Chondrocyte (in vitro differentiated cells): ENCODE measurements around the gene STK32A. TPM values are rescaled to one million over a fixed set of nuclear protein-coding genes. Genes with fewer than 3 reads are reported as not detected.

Source experiments
- DNase-seq: peaks from one replicate; pipeline ENCODE4 v3.0.0; 2021; ENCODE audit warnings: mixed read lengths, low spot score
- H3K27ac Mint-ChIP-seq: one replicate; pipeline ENCODE4 v1.8.0; 2021; ENCODE audit warnings: mild to moderate bottlenecking, moderate library complexity, mixed read lengths; ENCODE audit not compliant: unreplicated experiment
- H3K27me3 Mint-ChIP-seq: 2 replicates; pipeline ENCODE4 v1.8.0; 2021; ENCODE audit warnings: low read depth, mixed read lengths
- H3K36me3 Mint-ChIP-seq: 2 replicates; pipeline ENCODE4 v1.8.0; 2021; ENCODE audit warnings: low read depth, mixed read lengths
- H3K4me1 Mint-ChIP-seq: 2 replicates; pipeline ENCODE4 v1.8.0; 2021; ENCODE audit warnings: low read depth, mild to moderate bottlenecking, mixed read lengths
- H3K4me3 Mint-ChIP-seq: one replicate; pipeline ENCODE4 v1.8.0; 2021; ENCODE audit warnings: mild to moderate bottlenecking, moderate library complexity, mixed read lengths; ENCODE audit not compliant: unreplicated experiment
- H3K9me3 Mint-ChIP-seq: 2 replicates; pipeline ENCODE4 v1.8.0; 2021; ENCODE audit warnings: low read depth, mixed read lengths
- CTCF ChIP-seq: fragments of 200-600 bp; sonication (generic); IDR thresholded peaks from 2 replicates; pipeline ENCODE4 v1.5.0; 2021; ENCODE audit warnings: antibody characterized with exemption, mild to moderate bottlenecking, moderate library complexity
- total RNA-seq: library from RNA; stranded (reverse); gene quantifications from 3 replicates; pipeline ENCODE4 v1.2.1, GENCODE V29; 2021

Gene STK32A
- total RNA-seq, 1 donor from 2014 or later, result 0.12 TPM

GRCh38 chr5:147384346-147385193 lies 149.7 kb downstream of the STK32A start:
- TF ChIP-seq CTCF, result no peak
- no peak for DNase-seq
- no peak overlapping the region for H3K27ac Mint-ChIP-seq
- no peak overlapping the region for H3K4me3 Mint-ChIP-seq
- H3K4me1 Mint-ChIP-seq, result no peaks in the 10 kb centered on the region
- H3K27me3 Mint-ChIP-seq, result peaks cover 2% of the 10 kb centered on the region
- no peaks in the 10 kb centered on the region for H3K36me3 Mint-ChIP-seq
- peaks cover 6% of the 10 kb centered on the region for H3K9me3 Mint-ChIP-seq

GRCh38 chr5:147387109-147387508 lies 152.3 kb downstream of the STK32A start:
- no peak for TF ChIP-seq CTCF
- no peak for DNase-seq
- no peaks in the 10 kb centered on the region for H3K9me3 Mint-ChIP-seq
- H3K27ac Mint-ChIP-seq, result no peak overlapping the region
- H3K4me3 Mint-ChIP-seq, result no peak overlapping the region
- H3K4me1 Mint-ChIP-seq, result peaks cover 2% of the 10 kb centered on the region
- H3K27me3 Mint-ChIP-seq, result no peaks in the 10 kb centered on the region
- peaks cover 2% of the 10 kb centered on the region for H3K36me3 Mint-ChIP-seq

GRCh38 chr5:147388184-147389108 lies 153.6 kb downstream of the STK32A start:
- TF ChIP-seq CTCF, result no peak
- no peaks in the 10 kb centered on the region for H3K9me3 Mint-ChIP-seq
- no peak overlapping the region for H3K4me3 Mint-ChIP-seq
- DNase-seq, result no peak
- H3K4me1 Mint-ChIP-seq, result peaks cover 2% of the 10 kb centered on the region
- no peaks in the 10 kb centered on the region for H3K27me3 Mint-ChIP-seq
- H3K27ac Mint-ChIP-seq, result no peak overlapping the region
- H3K36me3 Mint-ChIP-seq, result peaks cover 7% of the 10 kb centered on the region

GRCh38 chr5:147390654-147391225 lies 155.9 kb downstream of the STK32A start:
- H3K27me3 Mint-ChIP-seq, result no peaks in the 10 kb centered on the region
- H3K36me3 Mint-ChIP-seq, result peaks cover 19% of the 10 kb centered on the region
- peaks cover 2% of the 10 kb centered on the region for H3K4me1 Mint-ChIP-seq

More at GRCh38 chr5:147390654-147391225, 155.9 kb downstream of the STK32A start:
- no peak for DNase-seq
- no peak for TF ChIP-seq CTCF
- no peak overlapping the region for H3K27ac Mint-ChIP-seq
- H3K9me3 Mint-ChIP-seq, result no peaks in the 10 kb centered on the region
- no peak overlapping the region for H3K4me3 Mint-ChIP-seq
